Measurements from ENCODE around the gene SMIM9. TPM values are rescaled to one million over a fixed set of nuclear protein-coding genes. Genes with fewer than 3 reads are reported as not detected.

SMIM9 gene
- total and polyA plus RNA-seq, 4 donors: 0.28 TPM; not detected in 3

DNA sequence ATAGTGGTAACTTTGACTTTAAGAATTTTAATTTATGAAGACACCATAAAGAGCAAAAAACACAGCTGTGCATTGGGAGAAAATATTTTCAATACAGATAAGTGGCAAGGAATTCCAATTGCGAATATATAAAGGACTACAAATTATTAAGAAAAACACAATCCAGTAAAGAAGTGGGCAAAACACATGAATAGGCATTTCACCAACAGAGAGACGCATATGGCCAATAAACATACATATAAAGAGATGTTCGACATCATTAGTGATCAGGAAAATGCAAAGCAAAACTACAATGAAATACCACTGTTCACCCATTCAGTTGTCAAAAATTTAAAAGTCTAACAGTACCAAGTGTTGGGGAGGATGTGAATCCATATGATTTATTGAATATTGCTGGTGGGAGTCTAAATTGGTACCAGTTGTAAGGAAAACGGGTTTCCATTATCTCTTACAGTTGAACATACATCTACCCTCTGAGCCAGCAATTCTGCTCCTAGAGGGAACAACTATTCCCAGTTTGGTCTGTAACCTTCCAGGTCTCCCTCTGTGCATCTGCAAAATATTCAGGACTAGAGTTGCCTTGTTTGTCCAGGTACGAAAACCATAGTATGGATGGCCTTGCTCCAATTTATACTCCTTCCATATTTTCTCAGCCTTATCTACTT, 27.5 kb downstream of the SMIM9 start:
- Histone ChIP-seq H3K27ac (ENCODE audit: low read depth in 1 of 2, low read length in 1 of 2) (no peak overlapping the region), H3K9ac (ENCODE audit: insufficient read depth in 1 of 2, low read length in 2 of 2) (no peak overlapping the region), H3K9me3 (ENCODE audit: control insufficient read depth in 4 of 4, insufficient read depth in 3 of 4, low read length in 3 of 4) (peaks cover 0 to 3% (median 0%) of the 10 kb centered on the region in 4 donors), H3K27me3 (ENCODE audit: control insufficient read depth in 3 of 3, insufficient read depth in 3 of 3, low read length in 2 of 3) (no peaks in the 10 kb centered on the region), H3K4me3 (no peak overlapping the region), H3K36me3 (ENCODE audit: control insufficient read depth in 4 of 4, insufficient read depth in 4 of 4, low read length in 4 of 4) (no peaks in the 10 kb centered on the region), H3K4me1 (ENCODE audit: control insufficient read depth in 5 of 5, insufficient read depth in 5 of 5, low read length in 5 of 5) (peaks cover 0 to 5% (median 3%) of the 10 kb centered on the region in 5 donors)
- ATAC-seq (ENCODE audit: insufficient read depth, low FRiP score) (no peak), DNase-seq (no peak)
- WGBS, 2 donors: 87 to 100% methylated on average over 5 of the region's 5 CpGs
- TF ChIP-seq, protein P1, sequence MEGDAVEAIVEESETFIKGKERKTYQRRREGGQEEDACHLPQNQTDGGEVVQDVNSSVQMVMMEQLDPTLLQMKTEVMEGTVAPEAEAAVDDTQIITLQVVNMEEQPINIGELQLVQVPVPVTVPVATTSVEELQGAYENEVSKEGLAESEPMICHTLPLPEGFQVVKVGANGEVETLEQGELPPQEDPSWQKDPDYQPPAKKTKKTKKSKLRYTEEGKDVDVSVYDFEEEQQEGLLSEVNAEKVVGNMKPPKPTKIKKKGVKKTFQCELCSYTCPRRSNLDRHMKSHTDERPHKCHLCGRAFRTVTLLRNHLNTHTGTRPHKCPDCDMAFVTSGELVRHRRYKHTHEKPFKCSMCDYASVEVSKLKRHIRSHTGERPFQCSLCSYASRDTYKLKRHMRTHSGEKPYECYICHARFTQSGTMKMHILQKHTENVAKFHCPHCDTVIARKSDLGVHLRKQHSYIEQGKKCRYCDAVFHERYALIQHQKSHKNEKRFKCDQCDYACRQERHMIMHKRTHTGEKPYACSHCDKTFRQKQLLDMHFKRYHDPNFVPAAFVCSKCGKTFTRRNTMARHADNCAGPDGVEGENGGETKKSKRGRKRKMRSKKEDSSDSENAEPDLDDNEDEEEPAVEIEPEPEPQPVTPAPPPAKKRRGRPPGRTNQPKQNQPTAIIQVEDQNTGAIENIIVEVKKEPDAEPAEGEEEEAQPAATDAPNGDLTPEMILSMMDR (IDR thresholded peaks at IDR 0.05; ENCODE audit: control extremely low read depth, extremely low read depth): no peak

DNA sequence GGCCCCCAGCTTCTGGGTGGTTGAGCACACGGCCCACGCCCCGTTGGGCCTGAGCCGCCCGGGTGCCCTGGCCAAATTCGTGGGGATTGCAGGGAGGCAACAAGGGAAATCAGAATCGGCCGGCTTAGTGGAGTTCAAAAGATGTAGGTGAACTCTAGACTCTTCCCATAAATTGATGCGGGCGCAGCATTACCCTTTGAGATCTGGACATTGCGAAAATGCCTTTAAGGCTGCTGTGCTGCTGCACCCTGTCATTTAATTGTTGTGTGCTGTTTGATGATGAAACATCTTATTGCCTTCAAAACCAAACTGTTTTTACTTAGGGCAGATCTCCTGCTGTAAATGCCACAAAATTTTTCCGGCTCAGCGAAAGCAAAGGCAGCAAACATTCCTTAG, 28.8 kb downstream of the SMIM9 start:
- peak overlapping the region; percentile 50 to 62 for H3K27ac ChIP-seq (ENCODE audit: low read depth in 1 of 2, low read length in 1 of 2)

DNA sequence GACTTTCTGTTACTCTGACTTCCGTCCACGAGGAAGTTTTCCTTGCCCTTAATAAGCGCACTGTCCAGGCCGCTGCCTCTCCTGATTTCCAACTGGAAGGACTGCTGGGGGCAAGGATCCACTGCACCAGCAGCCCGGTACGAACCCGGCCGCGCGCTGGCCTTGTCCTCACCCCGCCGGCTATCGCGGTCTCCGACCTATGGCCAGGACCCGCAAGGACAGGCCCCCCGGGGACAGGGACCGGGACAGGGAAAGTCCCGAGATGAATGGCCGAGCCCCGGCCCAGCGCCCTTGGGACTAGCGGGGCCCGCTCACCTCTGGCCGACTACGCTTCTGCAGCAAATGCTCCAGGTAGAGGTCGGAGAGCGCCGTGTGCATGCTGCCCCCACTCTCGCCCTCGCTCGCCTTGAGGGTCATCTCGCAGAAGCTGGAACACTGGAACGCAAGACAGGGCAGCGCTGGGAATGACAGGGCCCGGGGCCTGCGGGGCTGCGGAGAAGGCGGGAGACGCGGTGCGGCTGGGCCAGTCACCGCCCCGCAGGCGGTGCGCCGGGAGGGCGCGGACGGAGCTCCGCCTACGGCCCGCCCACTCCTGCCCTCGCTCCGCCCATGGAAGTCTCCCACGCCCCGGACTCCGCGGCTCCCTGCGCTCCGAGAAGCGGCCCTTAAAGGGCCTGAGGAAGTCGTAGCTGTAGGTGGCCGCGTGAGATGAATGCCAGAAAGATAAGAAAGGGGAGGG, 29.3 kb downstream of the SMIM9 start, which contains the start of gene MPP1:
MPP1 (minus strand) TSS at position 529 of the 739 bp plus-strand sequence; CDS start at position 417, 112 bp downstream.
- Histone ChIP-seq H3K9me3 (ENCODE audit: control insufficient read depth in 4 of 4, insufficient read depth in 3 of 4, low read length in 3 of 4) (peaks cover 0 to 4% (median 0%) of the 10 kb centered on the region in 4 donors), H3K4me3 (peak within 1 kb of the TSS; percentile 37), H3K36me3 (ENCODE audit: control insufficient read depth in 4 of 4, insufficient read depth in 4 of 4, low read length in 4 of 4) (no peaks in the 10 kb centered on the region), H3K9ac (ENCODE audit: insufficient read depth in 1 of 2, low read length in 2 of 2) (peak within 1 kb of the TSS in 1 of 2 donors; percentile 1), H3K4me1 (ENCODE audit: control insufficient read depth in 5 of 5, insufficient read depth in 5 of 5, low read length in 5 of 5) (peaks cover 3 to 6% (median 5%) of the 10 kb centered on the region in 5 donors), H3K27ac (ENCODE audit: low read depth in 1 of 2, low read length in 1 of 2) (peak within 1 kb of the TSS; percentile 67 to 75), H3K27me3 (ENCODE audit: control insufficient read depth in 3 of 3, insufficient read depth in 3 of 3, low read length in 2 of 3) (no peaks in the 10 kb centered on the region)
- ATAC-seq (ENCODE audit: insufficient read depth, low FRiP score) (peak; percentile 92), DNase-seq (peak; percentile 67 to 86 (median 77))
- TF ChIP-seq, protein P1 (IDR thresholded peaks at IDR 0.05; ENCODE audit: control extremely low read depth, extremely low read depth): no peak
- WGBS, 2 donors: 0 to 35% methylated on average over 27 to 65 of the region's 65 CpGs

More for the DNA sequence above, 28.8 kb downstream of the SMIM9 start:
- no peaks in the 10 kb centered on the region for H3K36me3 ChIP-seq (ENCODE audit: control insufficient read depth in 4 of 4, insufficient read depth in 4 of 4, low read length in 4 of 4)
- no peaks in the 10 kb centered on the region for H3K27me3 ChIP-seq (ENCODE audit: control insufficient read depth in 3 of 3, insufficient read depth in 3 of 3, low read length in 2 of 3)
- no peak overlapping the region for H3K9ac ChIP-seq (ENCODE audit: insufficient read depth in 1 of 2, low read length in 2 of 2)
- 7 to 40% methylated on average over 13 of the region's 13 CpGs for whole genome bisulfite sequencing, 2 donors
- no peak overlapping the region for H3K4me3 ChIP-seq
- peaks cover 0 to 5% (median 3%) of the 10 kb centered on the region in 5 donors for H3K4me1 ChIP-seq (ENCODE audit: control insufficient read depth in 5 of 5, insufficient read depth in 5 of 5, low read length in 5 of 5)
- no peak for ATAC-seq (ENCODE audit: insufficient read depth, low FRiP score)
- DNase-seq: no peak
- TF ChIP-seq, protein P1 (IDR thresholded peaks at IDR 0.05; ENCODE audit: control extremely low read depth, extremely low read depth): no peak
- peaks cover 0 to 4% (median 0%) of the 10 kb centered on the region in 4 donors for H3K9me3 ChIP-seq (ENCODE audit: control insufficient read depth in 4 of 4, insufficient read depth in 3 of 4, low read length in 3 of 4)
